ENCODE data around the gene C10orf90.

DNA sequence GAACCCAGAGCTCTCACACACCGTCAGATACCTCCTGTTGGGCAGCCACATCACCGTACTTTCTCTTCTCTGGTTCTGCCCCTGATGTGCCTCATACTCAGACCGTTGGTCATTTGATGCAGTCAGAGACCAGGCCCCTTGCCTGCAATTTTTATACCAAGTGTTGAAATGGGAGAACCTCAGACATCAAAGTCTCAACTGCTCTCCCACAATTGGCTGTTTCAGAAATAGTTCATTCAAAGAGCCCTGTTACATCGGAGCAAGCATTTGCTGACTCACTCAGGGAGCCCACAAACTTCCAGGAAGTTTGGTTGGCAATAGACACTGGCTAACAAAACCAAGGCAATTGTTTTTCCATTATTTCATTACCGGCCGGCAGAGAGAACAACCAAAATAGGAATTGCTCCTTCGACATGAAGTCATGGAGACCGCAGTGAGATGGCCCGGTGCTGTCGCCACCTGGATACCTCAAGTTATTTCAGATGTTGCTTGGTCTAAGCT lies 248.7 kb downstream of the C10orf90 start:
- TF ChIP-seq, protein P1, sequence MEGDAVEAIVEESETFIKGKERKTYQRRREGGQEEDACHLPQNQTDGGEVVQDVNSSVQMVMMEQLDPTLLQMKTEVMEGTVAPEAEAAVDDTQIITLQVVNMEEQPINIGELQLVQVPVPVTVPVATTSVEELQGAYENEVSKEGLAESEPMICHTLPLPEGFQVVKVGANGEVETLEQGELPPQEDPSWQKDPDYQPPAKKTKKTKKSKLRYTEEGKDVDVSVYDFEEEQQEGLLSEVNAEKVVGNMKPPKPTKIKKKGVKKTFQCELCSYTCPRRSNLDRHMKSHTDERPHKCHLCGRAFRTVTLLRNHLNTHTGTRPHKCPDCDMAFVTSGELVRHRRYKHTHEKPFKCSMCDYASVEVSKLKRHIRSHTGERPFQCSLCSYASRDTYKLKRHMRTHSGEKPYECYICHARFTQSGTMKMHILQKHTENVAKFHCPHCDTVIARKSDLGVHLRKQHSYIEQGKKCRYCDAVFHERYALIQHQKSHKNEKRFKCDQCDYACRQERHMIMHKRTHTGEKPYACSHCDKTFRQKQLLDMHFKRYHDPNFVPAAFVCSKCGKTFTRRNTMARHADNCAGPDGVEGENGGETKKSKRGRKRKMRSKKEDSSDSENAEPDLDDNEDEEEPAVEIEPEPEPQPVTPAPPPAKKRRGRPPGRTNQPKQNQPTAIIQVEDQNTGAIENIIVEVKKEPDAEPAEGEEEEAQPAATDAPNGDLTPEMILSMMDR (IDR thresholded peaks at IDR 0.05), result no peak
- TF ChIP-seq POLR2A (IDR thresholded peaks at IDR 0.05), result no peak
- no peak for TF ChIP-seq EP300 (IDR thresholded peaks at IDR 0.05)

Measured in suprapubic skin (tissue), 3 donors.